Epithelial cell of prostate (primary cell): ENCODE measurements around the gene RDM1.
"Not testable (repeated sequence)": the region's sequence is repeated elsewhere in the genome, so short reads cannot be mapped to it uniquely, and the experiment has no call there.

Experiments
- DNase-seq: peaks from one replicate; pipeline ENCODE4 v3.0.0-alpha.2; 2011; ENCODE audit warnings: low read depth, low spot score
- H3K27ac ChIP-seq: fragments of 450-650 bp; 2 replicates; pipeline ENCODE4 v1.5.1; 2017; ENCODE audit warnings: mild to moderate bottlenecking

RDM1 gene, protein sequence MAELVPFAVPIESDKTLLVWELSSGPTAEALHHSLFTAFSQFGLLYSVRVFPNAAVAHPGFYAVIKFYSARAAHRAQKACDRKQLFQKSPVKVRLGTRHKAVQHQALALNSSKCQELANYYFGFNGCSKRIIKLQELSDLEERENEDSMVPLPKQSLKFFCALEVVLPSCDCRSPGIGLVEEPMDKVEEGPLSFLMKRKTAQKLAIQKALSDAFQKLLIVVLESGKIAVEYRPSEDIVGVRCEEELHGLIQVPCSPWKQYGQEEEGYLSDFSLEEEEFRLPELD

DNA sequence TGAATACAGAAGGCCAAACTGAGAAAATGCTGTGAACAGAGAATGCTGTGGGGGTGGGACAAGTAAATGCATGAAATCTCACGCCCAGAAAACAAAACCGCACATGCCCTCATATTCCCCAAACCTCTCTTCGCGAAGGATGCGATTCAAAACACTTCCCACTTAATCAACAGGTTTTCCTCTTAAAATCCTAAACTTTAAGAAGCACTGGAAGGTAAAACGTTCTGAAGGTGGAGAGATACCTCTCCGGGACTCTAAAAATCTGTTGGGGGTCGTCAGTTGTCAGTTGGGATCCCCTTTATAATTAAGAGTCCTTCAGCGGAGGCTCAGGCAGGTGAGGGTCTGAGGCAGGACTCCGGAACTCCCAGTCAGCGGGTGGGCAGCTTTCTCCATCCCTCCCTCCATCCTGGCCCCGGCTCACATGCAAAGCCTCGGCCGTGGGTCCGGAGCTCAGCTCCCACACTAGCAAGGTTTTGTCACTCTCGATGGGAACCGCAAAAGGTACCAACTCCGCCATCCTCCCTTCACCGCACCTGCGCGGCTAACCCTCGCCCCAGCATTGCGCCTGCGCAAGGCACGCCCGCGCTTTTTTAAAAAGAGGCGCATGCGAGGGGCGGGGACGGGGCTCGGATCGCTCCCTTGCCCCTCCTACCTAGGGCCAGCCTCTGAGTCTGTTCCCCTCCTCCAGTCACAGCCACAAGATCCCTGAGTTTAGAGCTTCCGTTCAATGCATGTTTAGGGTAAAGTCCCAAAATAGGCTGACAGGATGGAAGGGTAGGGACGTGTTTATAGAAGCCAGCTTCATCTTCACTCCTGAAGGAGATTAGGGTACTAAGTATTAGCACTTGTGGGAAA, at the start of gene RDM1:
Gene RDM1, minus strand, starts transcription at position 563 of the 855 bp plus-strand sequence. Its CDS starts 46 bp downstream, at position 517.
- DNase-seq, result no peak
- H3K27ac ChIP-seq, result no peak within 1 kb of the TSS

GRCh38 chr17:35978346-35978745, 47.8 kb upstream of the RDM1 start:
- DNase-seq, result no peak
- H3K27ac ChIP-seq, result no peak overlapping the region

GRCh38 chr17:35977509-35977908, 46.9 kb upstream of the RDM1 start:
- no peak for DNase-seq
- no peak overlapping the region for H3K27ac ChIP-seq

DNA sequence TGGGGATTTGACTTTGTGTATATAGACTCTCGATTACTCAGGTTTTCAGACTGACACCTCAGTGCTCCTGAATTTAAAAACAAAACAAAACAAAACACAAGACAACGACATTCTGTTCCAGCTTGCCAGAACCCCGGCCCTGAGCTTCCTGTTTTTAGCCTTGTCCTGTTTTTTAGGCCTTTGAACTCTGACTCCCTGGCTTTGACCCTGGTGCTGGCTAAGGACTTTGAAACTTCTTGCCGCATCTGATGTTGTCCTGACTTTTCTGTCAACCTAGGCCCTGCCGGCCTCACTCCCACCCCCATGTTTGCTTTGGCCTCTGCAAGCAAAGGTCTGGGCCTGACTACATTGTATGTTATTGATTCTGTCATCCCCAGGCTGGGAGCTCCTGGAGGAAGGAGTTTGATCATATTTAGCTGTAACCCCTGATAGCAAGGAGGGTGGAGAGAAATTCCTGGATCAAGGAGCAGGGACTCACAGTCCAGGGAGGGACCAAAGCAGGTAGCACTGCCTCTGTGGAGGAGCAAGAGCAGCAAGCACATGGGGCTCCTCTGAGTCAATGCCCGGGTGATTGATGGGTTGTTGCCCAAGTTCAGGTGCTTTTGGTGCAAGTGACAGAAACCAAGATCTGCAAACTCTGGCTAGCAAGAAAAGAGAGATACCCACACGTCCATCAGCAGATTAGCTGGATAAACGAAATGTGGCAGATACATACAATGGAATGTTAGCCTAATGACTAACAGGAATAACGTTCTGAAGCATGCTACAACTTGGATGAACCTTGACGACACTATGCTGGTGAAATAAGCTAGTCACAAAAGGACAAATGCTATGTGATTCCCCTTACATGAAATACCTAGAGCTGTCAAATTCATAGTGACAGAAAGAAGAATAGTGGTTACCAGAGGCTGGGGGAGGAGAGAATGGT, 43.0 kb upstream of the RDM1 start:
- peak overlapping the region; percentile 75 for H3K27ac ChIP-seq
- peak; percentile 50 for DNase-seq

DNA sequence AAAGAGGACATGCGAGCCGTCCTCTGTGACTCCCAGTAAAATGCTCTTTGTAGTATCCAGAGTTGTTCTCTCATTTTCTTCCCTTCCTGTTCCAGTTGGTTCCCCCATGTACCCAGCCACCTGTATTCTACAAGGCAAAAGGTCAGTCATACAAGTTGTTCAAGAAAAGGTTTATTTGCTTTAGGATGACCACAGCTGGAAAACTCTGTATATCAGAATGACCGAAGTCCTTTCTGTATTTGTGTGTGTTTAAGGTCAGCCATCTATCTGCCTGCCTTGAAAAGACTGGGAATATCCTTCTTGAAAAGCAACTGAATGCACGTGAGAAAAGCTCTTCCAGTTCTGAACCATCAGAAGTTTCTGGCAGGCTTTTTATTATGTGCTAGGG, 42.4 kb upstream of the RDM1 start:
- peak overlapping the region; percentile 75 for H3K27ac ChIP-seq
- no peak for DNase-seq

GRCh38 chr17:35972535-35972934, 42.0 kb upstream of the RDM1 start:
- DNase-seq, result no peak
- H3K27ac ChIP-seq, result peak overlapping the region; percentile 75

DNA sequence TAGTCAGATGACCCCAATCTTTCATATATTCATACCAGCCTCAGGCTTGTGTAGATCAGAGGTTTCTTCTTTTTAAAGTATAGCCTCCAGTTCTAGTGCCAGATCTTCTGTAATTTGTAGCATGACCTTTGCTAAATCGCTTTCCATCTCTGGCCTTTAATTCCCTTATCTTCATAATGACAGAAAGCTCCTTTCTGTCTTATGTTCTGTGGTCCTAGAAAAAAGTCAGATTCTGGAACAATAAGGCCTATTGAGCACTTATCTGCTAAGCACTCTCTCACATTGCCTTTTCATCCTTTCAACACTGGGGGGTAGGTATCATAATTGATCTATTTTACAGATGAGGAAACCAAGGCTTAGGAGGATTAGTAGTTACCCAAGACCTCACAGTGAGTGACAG, 41.5 kb upstream of the RDM1 start:
- H3K27ac ChIP-seq, result no peak overlapping the region
- DNase-seq, result no peak

DNA sequence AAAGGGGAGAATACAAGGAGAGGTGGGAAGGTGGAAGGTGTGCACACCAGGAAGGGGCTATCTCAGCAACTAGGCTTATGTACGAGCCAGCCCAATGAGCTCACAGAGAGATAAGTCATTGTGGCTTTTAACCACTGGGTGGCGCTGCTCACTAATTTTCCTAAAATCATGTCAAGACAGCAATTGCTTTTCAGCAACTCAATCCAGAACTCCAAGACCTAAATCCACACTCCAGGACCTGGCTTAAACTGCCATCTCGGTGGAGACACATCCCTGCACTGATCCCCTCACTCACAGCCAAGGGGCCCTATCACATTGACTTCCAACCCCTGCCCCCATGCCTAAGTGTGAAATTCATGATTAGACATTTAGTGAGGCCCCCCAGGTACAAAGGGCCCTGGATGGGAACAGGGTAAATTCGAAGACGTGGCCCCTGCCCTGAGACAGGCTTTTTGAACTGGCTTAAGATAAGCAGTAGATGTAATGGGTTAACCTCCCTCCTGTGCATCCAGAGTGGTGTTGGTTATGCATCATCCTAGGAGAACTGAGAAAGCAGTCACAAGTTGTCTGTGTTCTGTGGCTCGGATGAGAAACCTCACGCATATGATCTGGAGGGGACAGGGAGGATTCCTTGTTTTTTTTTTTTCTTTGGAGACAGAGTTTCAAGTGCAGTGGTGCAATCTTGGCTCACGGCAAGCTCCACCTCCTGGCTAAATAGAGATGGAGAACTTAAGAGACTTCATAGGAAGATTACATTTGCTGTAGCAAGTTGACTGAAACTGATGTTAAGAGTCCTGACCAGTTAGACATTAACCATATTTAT, 39.2 kb upstream of the RDM1 start:
- no peak for DNase-seq
- H3K27ac ChIP-seq, result no peak overlapping the region

- DNase-seq, result no peak
- H3K27ac ChIP-seq, result no peak overlapping the region
Measured at GRCh38 chr17:35968520-35969054, 38.0 kb upstream of the RDM1 start.

- no peak overlapping the region for H3K27ac ChIP-seq
- DNase-seq, result no peak
Measured at GRCh38 chr17:35965272-35965671, 34.7 kb upstream of the RDM1 start.

GRCh38 chr17:35963663-35964062, 33.1 kb upstream of the RDM1 start:
- no peak overlapping the region for H3K27ac ChIP-seq
- DNase-seq, result no peak

DNA sequence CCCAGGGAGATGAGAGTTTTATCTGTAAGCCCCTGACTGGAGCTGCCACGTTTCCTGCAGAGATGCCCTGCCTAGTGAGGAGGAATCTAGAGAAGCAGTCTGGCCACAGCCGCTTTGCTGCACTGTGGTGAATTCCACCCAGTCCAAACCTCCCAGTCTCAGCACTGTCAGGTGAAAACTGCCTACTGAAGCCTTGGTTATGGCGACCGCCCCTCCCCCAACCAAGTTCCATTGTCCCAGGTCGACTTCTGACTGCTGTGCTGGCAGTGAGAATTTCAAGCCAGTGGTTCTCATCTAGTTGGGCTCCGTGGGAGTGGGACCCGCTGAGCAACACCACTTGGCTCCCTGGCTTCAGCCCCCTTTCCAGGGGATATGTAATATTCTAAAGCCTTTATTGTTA, 23.1 kb upstream of the RDM1 start:
- no peak overlapping the region for H3K27ac ChIP-seq
- DNase-seq, result no peak

- H3K27ac ChIP-seq, result no peak overlapping the region
- no peak for DNase-seq
Measured at GRCh38 chr17:35949401-35949800, 18.8 kb upstream of the RDM1 start.

GRCh38 chr17:35948092-35948491, 17.5 kb upstream of the RDM1 start:
- DNase-seq, result no peak

GRCh38 chr17:35947156-35947585, 16.6 kb upstream of the RDM1 start:
- no peak overlapping the region for H3K27ac ChIP-seq
- DNase-seq, result no peak

More at GRCh38 chr17:35948092-35948491, 17.5 kb upstream of the RDM1 start:
- H3K27ac ChIP-seq, result no peak overlapping the region

DNA sequence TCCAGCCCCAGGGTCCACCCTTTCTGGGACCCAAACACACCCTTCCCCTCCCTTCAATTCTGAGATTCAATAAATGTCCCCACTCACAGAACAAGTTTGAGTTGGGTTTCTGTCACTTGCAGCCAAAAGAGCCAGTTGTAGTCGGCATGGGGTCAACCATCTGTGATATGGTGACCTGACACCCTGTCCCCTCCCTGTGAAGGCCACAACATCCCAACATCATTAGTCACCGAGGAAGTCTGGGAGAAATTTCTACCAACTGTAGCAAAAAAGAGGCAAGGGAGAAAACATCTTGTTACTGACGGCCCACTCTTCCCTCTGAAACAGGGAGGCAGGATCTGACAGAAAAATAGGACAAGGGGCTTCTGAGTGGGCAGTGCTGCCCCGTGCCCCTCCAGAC, 13.6 kb upstream of the RDM1 start:
- no peak for DNase-seq
- H3K27ac ChIP-seq, result no peak overlapping the region

DNA sequence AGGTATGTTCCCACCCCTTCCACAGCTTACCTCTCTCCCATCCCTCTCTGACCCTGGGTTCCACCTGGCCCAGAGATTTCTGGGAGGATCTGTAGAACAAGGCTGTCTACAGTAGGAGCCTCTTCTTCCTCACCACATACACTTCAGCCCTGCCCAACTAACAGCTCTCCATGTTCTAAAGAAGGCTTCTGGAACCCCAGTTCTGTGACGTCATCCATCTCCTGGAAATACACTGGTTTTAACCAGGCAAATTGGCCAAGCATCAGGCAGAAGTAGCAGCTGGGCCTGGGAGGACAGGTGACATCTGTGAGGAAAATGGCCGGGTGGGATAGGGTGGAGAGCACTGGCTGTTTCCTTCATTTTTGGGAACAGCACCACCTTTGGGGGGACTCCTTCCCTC, 13.0 kb upstream of the RDM1 start, which contains the start of gene LYZL6:
Gene LYZL6, minus strand, starts transcription at position 177 of the 400 bp plus-strand sequence. CDS start 4,357 bp downstream, outside the sequence.
- no peak within 1 kb of the TSS for H3K27ac ChIP-seq
- no peak for DNase-seq

GRCh38 chr17:35942588-35943186, 12.1 kb upstream of the RDM1 start:
- DNase-seq, result no peak
- no peak overlapping the region for H3K27ac ChIP-seq

GRCh38 chr17:35938492-35938891, 7.9 kb upstream of the RDM1 start:
- not testable (repeated sequence) for DNase-seq, H3K27ac ChIP-seq
